ENCODE results near the gene COL21A1. TPM values are rescaled to one million over a fixed set of nuclear protein-coding genes. Genes with fewer than 3 reads are reported as not detected.

Gene COL21A1
- total RNA-seq, 4 donors from 2014 or later, result 1.3 to 2.1 (median 1.6) TPM

GRCh38 chr6:56193846-56194245, 53.5 kb downstream of the COL21A1 start:
- peaks cover 0 to 14% (median 0%) of the 10 kb centered on the region in 3 donors for H3K9me3 ChIP-seq
- H3K4me1 ChIP-seq, result no peaks in the 10 kb centered on the region
- no peak for DNase-seq
- intact Hi-C loops (cut with DNase I), result no loop called here
- H3K36me3 ChIP-seq, result no peaks in the 10 kb centered on the region
- 92 to 94% methylated on average over 5 of the region's 5 CpGs for WGBS, 2 donors
- no peak overlapping the region for H3K4me3 ChIP-seq
- no peak overlapping the region for H3K27ac ChIP-seq
- TF ChIP-seq CTCF (IDR thresholded peaks at IDR 0.05) (no peak), POLR2A (IDR thresholded peaks at IDR 0.05) (no peak)
- no peaks in the 10 kb centered on the region for H3K27me3 ChIP-seq

- no peak overlapping the region for H3K4me3 ChIP-seq
- WGBS, 2 donors, result 65 to 86% methylated on average over 2 to 9 of the region's 9 CpGs
- intact Hi-C loops (cut with DNase I), result no loop called here
- no peak for DNase-seq
- H3K27ac ChIP-seq, result no peak overlapping the region
- peaks cover 0 to 14% (median 0%) of the 10 kb centered on the region in 3 donors for H3K9me3 ChIP-seq
- H3K27me3 ChIP-seq, result no peaks in the 10 kb centered on the region
- H3K36me3 ChIP-seq, result no peaks in the 10 kb centered on the region
- no peak for TF ChIP-seq CTCF (IDR thresholded peaks at IDR 0.05)
- no peak for TF ChIP-seq POLR2A (IDR thresholded peaks at IDR 0.05)
- H3K4me1 ChIP-seq, result no peaks in the 10 kb centered on the region
These were observed 59.0 kb downstream of the COL21A1 start for GRCh38 chr6:56188429-56188828.

GRCh38 chr6:56187686-56188085, 59.7 kb downstream of the COL21A1 start:
- no peak overlapping the region for H3K4me3 ChIP-seq
- H3K9me3 ChIP-seq, result peaks cover 0 to 11% (median 0%) of the 10 kb centered on the region in 3 donors
- H3K27me3 ChIP-seq, result no peaks in the 10 kb centered on the region
- no peak overlapping the region for H3K27ac ChIP-seq
- H3K36me3 ChIP-seq, result no peaks in the 10 kb centered on the region
- TF ChIP-seq POLR2A (IDR thresholded peaks at IDR 0.05) (no peak), CTCF (IDR thresholded peaks at IDR 0.05) (no peak)
- intact Hi-C loops (cut with DNase I), result no loop called here
- no peak for DNase-seq
- no peaks in the 10 kb centered on the region for H3K4me1 ChIP-seq

GRCh38 chr6:56176741-56177140, 70.6 kb downstream of the COL21A1 start:
- H3K4me1 ChIP-seq, result no peaks in the 10 kb centered on the region
- H3K27me3 ChIP-seq, result no peaks in the 10 kb centered on the region
- H3K4me3 ChIP-seq, result no peak overlapping the region
- no peaks in the 10 kb centered on the region for H3K36me3 ChIP-seq
- TF ChIP-seq POLR2A (IDR thresholded peaks at IDR 0.05) (no peak), CTCF (IDR thresholded peaks at IDR 0.05) (no peak)
- no peak overlapping the region for H3K27ac ChIP-seq
- no peak for DNase-seq
- intact Hi-C loops (cut with DNase I), result no loop called here
- peaks cover 0 to 31% (median 15%) of the 10 kb centered on the region in 3 donors for H3K9me3 ChIP-seq

GRCh38 chr6:56173228-56173627, 74.2 kb downstream of the COL21A1 start:
- no peak overlapping the region for H3K27ac ChIP-seq
- H3K27me3 ChIP-seq, result no peaks in the 10 kb centered on the region
- no peaks in the 10 kb centered on the region for H3K36me3 ChIP-seq
- DNase-seq, result no peak
- TF ChIP-seq POLR2A (IDR thresholded peaks at IDR 0.05) (no peak), CTCF (IDR thresholded peaks at IDR 0.05) (no peak)
- peaks cover 0 to 32% (median 18%) of the 10 kb centered on the region in 3 donors for H3K9me3 ChIP-seq
- no peaks in the 10 kb centered on the region for H3K4me1 ChIP-seq
- no peak overlapping the region for H3K4me3 ChIP-seq
- 90% methylated on average over 1 of the region's 1 CpG; no CpG with 5 or more reads in 1 of the 2 donors for WGBS, 2 donors
- intact Hi-C loops (cut with DNase I), result no loop called here
